Measurements from ENCODE around the gene PMM2. TPM values are rescaled to one million over a fixed set of nuclear protein-coding genes. Genes with fewer than 3 reads are reported as not detected.

PMM2 gene
- total and polyA plus RNA-seq, 2 experiments from 2014 or later = 38.2 to 60.4 TPM

DNA sequence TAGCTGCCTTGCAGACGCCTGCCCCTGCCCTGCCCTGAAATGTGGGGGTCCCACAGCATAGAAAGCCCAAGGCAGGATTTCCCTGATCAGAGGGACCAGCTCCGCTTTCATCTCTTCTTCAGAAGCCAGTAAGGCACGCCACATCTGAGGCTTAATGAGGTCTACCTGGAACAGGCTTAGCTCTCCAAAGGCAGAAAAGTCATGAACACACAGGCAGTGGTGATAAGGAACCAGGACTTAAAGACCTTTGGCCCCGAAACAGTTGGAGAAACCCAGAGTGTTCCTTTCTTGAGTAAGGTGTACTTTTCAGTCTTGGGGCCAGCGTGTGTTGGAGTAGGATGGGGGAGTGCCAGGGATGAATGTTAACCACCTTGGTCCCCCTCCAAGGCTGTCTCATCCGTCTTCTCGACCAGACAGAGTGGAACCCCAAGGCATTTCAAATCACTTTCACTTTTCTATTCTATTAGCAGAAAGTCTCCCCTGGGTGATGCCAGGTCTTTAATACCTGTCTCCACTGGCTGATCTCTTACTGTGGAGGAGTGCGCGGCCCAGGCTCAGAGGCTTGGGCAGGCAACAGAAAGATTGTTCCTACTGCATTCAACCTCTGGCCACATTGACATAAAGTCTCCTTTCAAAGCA, 44.1 kb upstream of the PMM2 start (continued):
- TF ChIP-seq CTCF (conservative IDR thresholded peaks at IDR 0.05; ENCODE audit: low read depth in 2 of 2) (no peak), ZNF462 (CRISPR knock-in tag; IDR thresholded peaks at IDR 0.05) (no peak), STAT1 (IDR thresholded peaks at IDR 0.05; ENCODE audit: unreplicated experiment) (no peak)

GRCh38 chr16:8756755-8757154, 40.9 kb upstream of the PMM2 start:
- H3K4me3 Mint-ChIP-seq = no peak overlapping the region
- no peaks in the 10 kb centered on the region for H3K4me1 Mint-ChIP-seq
- ATAC-seq = no peak
- Histone ChIP-seq H3K9me2 (ENCODE audit: insufficient read depth) (no peaks in the 10 kb centered on the region), H3K4me1 (ENCODE audit: insufficient read depth) (no peaks in the 10 kb centered on the region), H3K4me2 (no peak overlapping the region), H3K4me3 (no peak overlapping the region), H3K27ac (ENCODE audit: low read depth) (no peak overlapping the region), H2AFZ (no peak overlapping the region), H3K79me2 (replicated peaks; ENCODE audit: insufficient read depth) (no peaks in the 10 kb centered on the region), H3K36me3 (ENCODE audit: insufficient read depth) (no peaks in the 10 kb centered on the region), H3K27me3 (ENCODE audit: insufficient read depth) (no peaks in the 10 kb centered on the region), H4K20me1 (replicated peaks; ENCODE audit: insufficient read depth) (no peaks in the 10 kb centered on the region), H3F3A (replicated peaks; ENCODE audit: low read depth) (no peaks in the 10 kb centered on the region)
- peaks cover 3% of the 10 kb centered on the region for H3K27me3 Mint-ChIP-seq (ENCODE audit: insufficient read depth, low read depth, poor library complexity)
- DNase-seq (ENCODE audit: low spot score) = no peak
- H3K36me3 Mint-ChIP-seq (ENCODE audit: low read depth) = no peaks in the 10 kb centered on the region
- H3K9me3 Mint-ChIP-seq = no peaks in the 10 kb centered on the region
- no peak overlapping the region for H3K27ac Mint-ChIP-seq
- TF ChIP-seq CTCF (conservative IDR thresholded peaks at IDR 0.05; ENCODE audit: low read depth in 2 of 2) (no peak), EZH2phosphoT487 (IDR thresholded peaks at IDR 0.05; ENCODE audit: unreplicated experiment) (no peak), POLR2AphosphoS5 (IDR thresholded peaks at IDR 0.05; ENCODE audit: low read depth) (no peak)
- TF ChIP-seq, protein P1, sequence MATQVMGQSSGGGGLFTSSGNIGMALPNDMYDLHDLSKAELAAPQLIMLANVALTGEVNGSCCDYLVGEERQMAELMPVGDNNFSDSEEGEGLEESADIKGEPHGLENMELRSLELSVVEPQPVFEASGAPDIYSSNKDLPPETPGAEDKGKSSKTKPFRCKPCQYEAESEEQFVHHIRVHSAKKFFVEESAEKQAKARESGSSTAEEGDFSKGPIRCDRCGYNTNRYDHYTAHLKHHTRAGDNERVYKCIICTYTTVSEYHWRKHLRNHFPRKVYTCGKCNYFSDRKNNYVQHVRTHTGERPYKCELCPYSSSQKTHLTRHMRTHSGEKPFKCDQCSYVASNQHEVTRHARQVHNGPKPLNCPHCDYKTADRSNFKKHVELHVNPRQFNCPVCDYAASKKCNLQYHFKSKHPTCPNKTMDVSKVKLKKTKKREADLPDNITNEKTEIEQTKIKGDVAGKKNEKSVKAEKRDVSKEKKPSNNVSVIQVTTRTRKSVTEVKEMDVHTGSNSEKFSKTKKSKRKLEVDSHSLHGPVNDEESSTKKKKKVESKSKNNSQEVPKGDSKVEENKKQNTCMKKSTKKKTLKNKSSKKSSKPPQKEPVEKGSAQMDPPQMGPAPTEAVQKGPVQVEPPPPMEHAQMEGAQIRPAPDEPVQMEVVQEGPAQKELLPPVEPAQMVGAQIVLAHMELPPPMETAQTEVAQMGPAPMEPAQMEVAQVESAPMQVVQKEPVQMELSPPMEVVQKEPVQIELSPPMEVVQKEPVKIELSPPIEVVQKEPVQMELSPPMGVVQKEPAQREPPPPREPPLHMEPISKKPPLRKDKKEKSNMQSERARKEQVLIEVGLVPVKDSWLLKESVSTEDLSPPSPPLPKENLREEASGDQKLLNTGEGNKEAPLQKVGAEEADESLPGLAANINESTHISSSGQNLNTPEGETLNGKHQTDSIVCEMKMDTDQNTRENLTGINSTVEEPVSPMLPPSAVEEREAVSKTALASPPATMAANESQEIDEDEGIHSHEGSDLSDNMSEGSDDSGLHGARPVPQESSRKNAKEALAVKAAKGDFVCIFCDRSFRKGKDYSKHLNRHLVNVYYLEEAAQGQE (IDR thresholded peaks at IDR 0.05; ENCODE audit: unreplicated experiment) = no peak
